HepG2 (cell line): ENCODE measurements around the gene AQP7. TPM values are rescaled to one million over a fixed set of nuclear protein-coding genes. Genes with fewer than 3 reads are reported as not detected.

Source experiments
- CEBPG ChIP-seq: IDR thresholded peaks from 2 replicates; pipeline ENCODE4 v1.6.1; 2016
- DPF2 ChIP-seq: sonication (generic); formaldehyde crosslinking; IDR thresholded peaks from 2 replicates; pipeline ENCODE4 v1.4.0; 2020; ENCODE audit warnings: mild to moderate bottlenecking, low read depth, missing genetic modification reagents, borderline replicate concordance
- ELK4 ChIP-seq: sonication (generic); formaldehyde crosslinking; IDR thresholded peaks from 2 replicates; pipeline ENCODE4 v1.9.0; 2021; ENCODE audit warnings: missing genetic modification reagents, borderline replicate concordance
- ISX ChIP-seq: sonication (generic); formaldehyde crosslinking; conservative IDR thresholded peaks from 2 replicates; pipeline ENCODE4 v1.5.0; 2020; ENCODE audit warnings: missing genetic modification reagents
- MAZ ChIP-seq, 2 experiments: sonication (generic) in 1 of 2; formaldehyde crosslinking in 1 of 2; IDR thresholded peaks; 2 replicates each; pipeline versions ENCODE4 v1.5.0 to v1.6.1; 2012 to 2020; ENCODE audit warnings: low read depth in 2 of 2, mild to moderate bottlenecking in 2 of 2, borderline replicate concordance in 1 of 2, improper control_type of control experiment in 1 of 2, low read length in 1 of 2, missing genetic modification reagents in 1 of 2, moderate library complexity in 1 of 2
- MED13 ChIP-seq: sonication (generic); formaldehyde crosslinking; IDR thresholded peaks from 2 replicates; pipeline ENCODE4 v1.5.0; 2020; ENCODE audit warnings: missing genetic modification reagents
- PHF5A ChIP-seq: IDR thresholded peaks from one replicate; pipeline ENCODE4 v1.6.1; 2018; ENCODE audit warnings: low read depth, missing genetic modification reagents; ENCODE audit not compliant: unreplicated experiment
- RXRA ChIP-seq: sonication (generic); formaldehyde crosslinking; IDR thresholded peaks from 2 replicates; pipeline ENCODE4 v1.5.1; 2020; ENCODE audit warnings: missing genetic modification reagents
- SMAD3 ChIP-seq: sonication (generic); formaldehyde crosslinking; IDR thresholded peaks from 2 replicates; pipeline ENCODE4 v1.4.0; 2020; ENCODE audit warnings: missing genetic modification reagents
- TCF7L2 ChIP-seq: IDR thresholded peaks from 2 replicates; pipeline ENCODE4 v1.6.1; 2011; ENCODE audit warnings: mild to moderate bottlenecking, low read depth, low read length, moderate library complexity
- ZBTB3 ChIP-seq: sonication (generic); formaldehyde crosslinking; IDR thresholded peaks from 2 replicates; pipeline ENCODE4 v1.4.0; 2020; ENCODE audit warnings: low read depth, mild to moderate bottlenecking, moderate library complexity, missing genetic modification reagents, borderline replicate concordance
- ZNF18 ChIP-seq: sonication (generic); formaldehyde crosslinking; IDR thresholded peaks from 2 replicates; pipeline ENCODE4 v1.8.0; 2022; ENCODE audit warnings: mild to moderate bottlenecking, missing genetic modification reagents; ENCODE audit not compliant: insufficient replicate concordance
- ZNF256 ChIP-seq: sonication (generic); formaldehyde crosslinking; conservative IDR thresholded peaks from 2 replicates; pipeline ENCODE4 v1.4.0; 2020; ENCODE audit warnings: missing genetic modification reagents
- ZNF557 ChIP-seq: sonication (generic); formaldehyde crosslinking; IDR thresholded peaks from 2 replicates; pipeline ENCODE4 v1.4.0; 2020; ENCODE audit warnings: missing genetic modification reagents
- ZNF768 ChIP-seq: sonication (generic); formaldehyde crosslinking; IDR thresholded peaks from 2 replicates; pipeline ENCODE4 v1.4.0; 2020; ENCODE audit warnings: missing genetic modification reagents
- polyA plus RNA-seq, 8 experiments: library from polyadenylated mRNA; depleted of rRNA in 3 of 8; stranded (reverse) in 7 of 8; unstranded in 1 of 8; fragments of >200 nt; fragmentation: Illumina TruSeq in 4 of 8; extraction: Trizol in 4 of 8; gene quantifications; 2 replicates each; pipeline versions ENCODE4 v1.2.1 to v1.2.3, GENCODE V29; 2011 to 2016; ENCODE audit warnings: low read depth in 4 of 8, missing spikeins in 1 of 8, mixed read lengths in 1 of 8; ENCODE audit not compliant: insufficient read depth in 1 of 8
- total RNA-seq, 5 experiments: library from RNA; depleted of rRNA; stranded (reverse); fragments of >200 nt; fragmentation: Illumina TruSeq; extraction: Trizol; gene quantifications; 2 replicates each; pipeline ENCODE4 v1.2.3, GENCODE V29; 2016; ENCODE audit warnings: low read depth in 1 of 5
- TF ChIP-seq, protein P1 (sequence below): sonication (generic); formaldehyde crosslinking; IDR thresholded peaks from 2 replicates; pipeline ENCODE4 v1.5.0; 2020; ENCODE audit warnings: mild to moderate bottlenecking, missing genetic modification reagents, borderline replicate concordance
- TF ChIP-seq, protein P2 (sequence below): sonication (generic); formaldehyde crosslinking; IDR thresholded peaks from 2 replicates; pipeline ENCODE4 v1.5.0; 2020; ENCODE audit warnings: missing genetic modification reagents, mild to moderate bottlenecking, borderline replicate concordance
- TF ChIP-seq, protein P3 (sequence below): sonication (generic); formaldehyde crosslinking; IDR thresholded peaks from 2 replicates; pipeline ENCODE4 v1.4.0; 2020; ENCODE audit warnings: missing genetic modification reagents, borderline replicate concordance

The AQP7 gene
- total and polyA plus RNA-seq, 2 of the 13 experiments (the other 11 are each of a cell fraction or from before 2014, with no cell fraction given): 1.9 to 2.1 TPM

- TF ChIP-seq, protein P1, sequence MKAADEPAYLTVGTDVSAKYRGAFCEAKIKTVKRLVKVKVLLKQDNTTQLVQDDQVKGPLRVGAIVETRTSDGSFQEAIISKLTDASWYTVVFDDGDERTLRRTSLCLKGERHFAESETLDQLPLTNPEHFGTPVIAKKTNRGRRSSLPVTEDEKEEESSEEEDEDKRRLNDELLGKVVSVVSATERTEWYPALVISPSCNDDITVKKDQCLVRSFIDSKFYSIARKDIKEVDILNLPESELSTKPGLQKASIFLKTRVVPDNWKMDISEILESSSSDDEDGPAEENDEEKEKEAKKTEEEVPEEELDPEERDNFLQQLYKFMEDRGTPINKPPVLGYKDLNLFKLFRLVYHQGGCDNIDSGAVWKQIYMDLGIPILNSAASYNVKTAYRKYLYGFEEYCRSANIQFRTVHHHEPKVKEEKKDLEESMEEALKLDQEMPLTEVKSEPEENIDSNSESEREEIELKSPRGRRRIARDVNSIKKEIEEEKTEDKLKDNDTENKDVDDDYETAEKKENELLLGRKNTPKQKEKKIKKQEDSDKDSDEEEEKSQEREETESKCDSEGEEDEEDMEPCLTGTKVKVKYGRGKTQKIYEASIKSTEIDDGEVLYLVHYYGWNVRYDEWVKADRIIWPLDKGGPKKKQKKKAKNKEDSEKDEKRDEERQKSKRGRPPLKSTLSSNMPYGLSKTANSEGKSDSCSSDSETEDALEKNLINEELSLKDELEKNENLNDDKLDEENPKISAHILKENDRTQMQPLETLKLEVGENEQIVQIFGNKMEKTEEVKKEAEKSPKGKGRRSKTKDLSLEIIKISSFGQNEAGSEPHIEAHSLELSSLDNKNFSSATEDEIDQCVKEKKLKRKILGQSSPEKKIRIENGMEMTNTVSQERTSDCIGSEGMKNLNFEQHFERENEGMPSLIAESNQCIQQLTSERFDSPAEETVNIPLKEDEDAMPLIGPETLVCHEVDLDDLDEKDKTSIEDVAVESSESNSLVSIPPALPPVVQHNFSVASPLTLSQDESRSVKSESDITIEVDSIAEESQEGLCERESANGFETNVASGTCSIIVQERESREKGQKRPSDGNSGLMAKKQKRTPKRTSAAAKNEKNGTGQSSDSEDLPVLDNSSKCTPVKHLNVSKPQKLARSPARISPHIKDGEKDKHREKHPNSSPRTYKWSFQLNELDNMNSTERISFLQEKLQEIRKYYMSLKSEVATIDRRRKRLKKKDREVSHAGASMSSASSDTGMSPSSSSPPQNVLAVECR (CRISPR knock-in tag): peak; percentile 81; the same call in 1 of the 2 replicates
- TF ChIP-seq ELK4 (CRISPR knock-in tag) (no peak), ZNF256 (0 out of 2 replicates have a peak, but pooled peaks have one; percentile 42), SMAD3 (peak; percentile 94), MED13 (0 out of 2 replicates have a peak, but pooled peaks have one; percentile 45), MAZ (IDR thresholded peaks at IDR 0.05; ENCODE audit: borderline replicate concordance, low read depth, low read length) (peak; percentile 69; the same call in 1 of the 2 replicates), MAZ (CRISPR knock-in tag; IDR thresholded peaks at IDR 0.05; ENCODE audit: low read depth) (peak; percentile 78; the same call in 1 of the 2 replicates), ISX (CRISPR knock-in tag) (no peak), PHF5A (CRISPR knock-in tag) (peak; percentile 98), ZBTB3 (CRISPR knock-in tag) (peak; percentile 90; the same call in 1 of the 2 replicates), ZNF18 (CRISPR knock-in tag) (peak; percentile 100), ZNF768 (peak; percentile 97), DPF2 (peak; percentile 98), TCF7L2 (peak; percentile 91), ZNF557 (peak; percentile 93; the same call in 1 of the 2 replicates), RXRA (CRISPR knock-in tag) (peak; percentile 98), CEBPG (CRISPR knock-in tag) (peak; percentile 84)
- TF ChIP-seq, protein P2, sequence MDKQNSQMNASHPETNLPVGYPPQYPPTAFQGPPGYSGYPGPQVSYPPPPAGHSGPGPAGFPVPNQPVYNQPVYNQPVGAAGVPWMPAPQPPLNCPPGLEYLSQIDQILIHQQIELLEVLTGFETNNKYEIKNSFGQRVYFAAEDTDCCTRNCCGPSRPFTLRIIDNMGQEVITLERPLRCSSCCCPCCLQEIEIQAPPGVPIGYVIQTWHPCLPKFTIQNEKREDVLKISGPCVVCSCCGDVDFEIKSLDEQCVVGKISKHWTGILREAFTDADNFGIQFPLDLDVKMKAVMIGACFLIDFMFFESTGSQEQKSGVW (CRISPR knock-in tag): no peak
- TF ChIP-seq, protein P3, sequence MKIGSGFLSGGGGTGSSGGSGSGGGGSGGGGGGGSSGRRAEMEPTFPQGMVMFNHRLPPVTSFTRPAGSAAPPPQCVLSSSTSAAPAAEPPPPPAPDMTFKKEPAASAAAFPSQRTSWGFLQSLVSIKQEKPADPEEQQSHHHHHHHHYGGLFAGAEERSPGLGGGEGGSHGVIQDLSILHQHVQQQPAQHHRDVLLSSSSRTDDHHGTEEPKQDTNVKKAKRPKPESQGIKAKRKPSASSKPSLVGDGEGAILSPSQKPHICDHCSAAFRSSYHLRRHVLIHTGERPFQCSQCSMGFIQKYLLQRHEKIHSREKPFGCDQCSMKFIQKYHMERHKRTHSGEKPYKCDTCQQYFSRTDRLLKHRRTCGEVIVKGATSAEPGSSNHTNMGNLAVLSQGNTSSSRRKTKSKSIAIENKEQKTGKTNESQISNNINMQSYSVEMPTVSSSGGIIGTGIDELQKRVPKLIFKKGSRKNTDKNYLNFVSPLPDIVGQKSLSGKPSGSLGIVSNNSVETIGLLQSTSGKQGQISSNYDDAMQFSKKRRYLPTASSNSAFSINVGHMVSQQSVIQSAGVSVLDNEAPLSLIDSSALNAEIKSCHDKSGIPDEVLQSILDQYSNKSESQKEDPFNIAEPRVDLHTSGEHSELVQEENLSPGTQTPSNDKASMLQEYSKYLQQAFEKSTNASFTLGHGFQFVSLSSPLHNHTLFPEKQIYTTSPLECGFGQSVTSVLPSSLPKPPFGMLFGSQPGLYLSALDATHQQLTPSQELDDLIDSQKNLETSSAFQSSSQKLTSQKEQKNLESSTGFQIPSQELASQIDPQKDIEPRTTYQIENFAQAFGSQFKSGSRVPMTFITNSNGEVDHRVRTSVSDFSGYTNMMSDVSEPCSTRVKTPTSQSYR: peak; percentile 99
Observed at GRCh38 chr9:33415501-33416038, 13.2 kb upstream of the AQP7 start (continued).
